D721Med (cell line): ENCODE measurements around the gene NTF4.
A peak's percentile ranks its signal among the peaks of the same experiment; 100 is the strongest.
"Not testable (repeated sequence)": the region's sequence is repeated elsewhere in the genome, so short reads cannot be mapped to it uniquely, and the experiment has no call there.

Source experiments
- DNase-seq: peaks from one replicate; pipeline ENCODE4 v3.0.0; 2011; ENCODE audit warnings: low spot score; ENCODE audit not compliant: insufficient read length
- FAIRE-seq: peaks from 2 replicates; lab custom pipeline; 2011; peaks lifted over from hg19 to GRCh38; lab: Jason Lieb, UNC
- TF ChIP-seq, protein P1 (sequence below): IDR thresholded peaks from 2 replicates; pipeline ENCODE4 v1.5.1; 2012; ENCODE audit warnings: mild to moderate bottlenecking, control low read depth; ENCODE audit not compliant: insufficient read depth; ENCODE audit errors: missing control alignments

The NTF4 gene

DNA sequence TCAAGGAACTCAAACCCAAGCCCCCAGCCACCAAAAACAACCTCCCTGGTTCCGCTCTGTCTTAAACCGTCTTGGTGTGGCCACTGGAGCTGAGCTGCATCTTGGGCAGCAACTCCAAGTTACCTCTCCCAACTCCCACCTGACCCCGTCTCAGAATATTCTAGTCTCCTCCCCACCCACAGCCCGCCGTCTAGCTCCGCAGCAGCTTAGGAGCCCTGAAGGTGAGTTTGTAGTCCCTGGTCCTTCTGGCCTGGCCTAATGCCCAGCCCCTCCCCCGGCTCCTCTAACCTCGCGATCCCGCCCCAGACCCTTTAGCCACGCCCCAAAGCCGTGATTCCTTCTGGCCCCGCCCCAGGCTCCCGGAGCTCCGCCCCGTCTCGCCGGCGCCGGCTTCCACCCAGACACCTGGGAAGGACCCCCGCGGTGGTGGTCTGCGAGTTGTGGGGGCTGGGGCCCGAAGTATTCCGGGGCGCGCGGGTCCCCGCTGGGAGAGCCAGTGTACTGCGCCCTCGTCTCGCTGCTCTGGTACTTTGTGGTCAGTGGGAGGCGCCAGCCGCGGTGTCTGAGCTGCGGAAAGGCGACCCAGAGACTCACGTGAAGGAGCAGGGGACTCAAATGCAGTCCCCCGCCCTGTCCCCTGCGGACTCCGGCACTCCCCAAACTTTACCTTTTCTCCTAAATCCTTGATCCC, 45.2 kb downstream of the NTF4 start:
- DNase-seq: peak; percentile 67
- TF ChIP-seq, protein P1, sequence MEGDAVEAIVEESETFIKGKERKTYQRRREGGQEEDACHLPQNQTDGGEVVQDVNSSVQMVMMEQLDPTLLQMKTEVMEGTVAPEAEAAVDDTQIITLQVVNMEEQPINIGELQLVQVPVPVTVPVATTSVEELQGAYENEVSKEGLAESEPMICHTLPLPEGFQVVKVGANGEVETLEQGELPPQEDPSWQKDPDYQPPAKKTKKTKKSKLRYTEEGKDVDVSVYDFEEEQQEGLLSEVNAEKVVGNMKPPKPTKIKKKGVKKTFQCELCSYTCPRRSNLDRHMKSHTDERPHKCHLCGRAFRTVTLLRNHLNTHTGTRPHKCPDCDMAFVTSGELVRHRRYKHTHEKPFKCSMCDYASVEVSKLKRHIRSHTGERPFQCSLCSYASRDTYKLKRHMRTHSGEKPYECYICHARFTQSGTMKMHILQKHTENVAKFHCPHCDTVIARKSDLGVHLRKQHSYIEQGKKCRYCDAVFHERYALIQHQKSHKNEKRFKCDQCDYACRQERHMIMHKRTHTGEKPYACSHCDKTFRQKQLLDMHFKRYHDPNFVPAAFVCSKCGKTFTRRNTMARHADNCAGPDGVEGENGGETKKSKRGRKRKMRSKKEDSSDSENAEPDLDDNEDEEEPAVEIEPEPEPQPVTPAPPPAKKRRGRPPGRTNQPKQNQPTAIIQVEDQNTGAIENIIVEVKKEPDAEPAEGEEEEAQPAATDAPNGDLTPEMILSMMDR: no peak

DNA sequence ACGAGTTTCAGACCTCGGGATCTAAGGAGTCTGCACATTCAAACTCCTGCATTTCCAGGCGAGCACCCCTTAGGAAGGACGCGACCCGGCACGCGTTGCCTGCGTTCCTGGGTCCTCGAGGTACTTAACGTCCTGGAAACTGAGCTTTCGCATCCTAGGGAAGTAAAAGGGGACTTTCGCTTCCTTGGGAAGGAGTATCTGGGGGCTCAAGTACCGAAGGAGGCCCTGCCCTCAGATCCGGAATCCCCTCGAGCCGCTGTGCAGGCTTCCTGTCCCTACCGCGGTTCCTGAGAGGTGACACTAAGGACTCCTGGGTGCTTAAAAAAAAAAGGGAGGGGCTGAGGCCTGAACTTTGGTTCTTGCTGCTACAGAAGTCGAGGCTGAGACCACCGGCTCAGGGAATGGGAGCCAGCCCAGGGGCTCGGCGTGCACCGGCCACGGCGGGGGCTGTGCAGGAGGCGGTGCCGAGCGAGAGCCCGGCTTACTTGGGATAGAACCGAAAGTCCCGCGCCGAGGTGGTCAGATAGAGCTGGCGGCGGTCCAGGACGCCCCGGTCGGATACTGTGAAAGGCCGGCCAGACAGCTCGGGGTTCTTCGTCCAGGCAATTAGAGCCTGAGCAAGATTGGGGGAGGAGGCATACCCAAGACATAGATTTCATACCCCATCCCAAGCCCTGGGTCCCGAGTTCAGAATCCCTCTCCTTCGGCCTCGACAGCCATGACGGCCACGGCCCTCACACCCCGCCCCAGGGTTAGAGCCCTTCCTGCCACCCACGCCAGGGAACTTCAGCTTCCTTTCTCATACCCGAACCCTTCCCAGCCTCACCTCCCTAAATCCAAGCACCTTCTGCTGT, 46.0 kb downstream of the NTF4 start:
- not testable (repeated sequence) for FAIRE-seq, DNase-seq

More for the DNA sequence above, 45.2 kb downstream of the NTF4 start:
- no peak for FAIRE-seq

DNA sequence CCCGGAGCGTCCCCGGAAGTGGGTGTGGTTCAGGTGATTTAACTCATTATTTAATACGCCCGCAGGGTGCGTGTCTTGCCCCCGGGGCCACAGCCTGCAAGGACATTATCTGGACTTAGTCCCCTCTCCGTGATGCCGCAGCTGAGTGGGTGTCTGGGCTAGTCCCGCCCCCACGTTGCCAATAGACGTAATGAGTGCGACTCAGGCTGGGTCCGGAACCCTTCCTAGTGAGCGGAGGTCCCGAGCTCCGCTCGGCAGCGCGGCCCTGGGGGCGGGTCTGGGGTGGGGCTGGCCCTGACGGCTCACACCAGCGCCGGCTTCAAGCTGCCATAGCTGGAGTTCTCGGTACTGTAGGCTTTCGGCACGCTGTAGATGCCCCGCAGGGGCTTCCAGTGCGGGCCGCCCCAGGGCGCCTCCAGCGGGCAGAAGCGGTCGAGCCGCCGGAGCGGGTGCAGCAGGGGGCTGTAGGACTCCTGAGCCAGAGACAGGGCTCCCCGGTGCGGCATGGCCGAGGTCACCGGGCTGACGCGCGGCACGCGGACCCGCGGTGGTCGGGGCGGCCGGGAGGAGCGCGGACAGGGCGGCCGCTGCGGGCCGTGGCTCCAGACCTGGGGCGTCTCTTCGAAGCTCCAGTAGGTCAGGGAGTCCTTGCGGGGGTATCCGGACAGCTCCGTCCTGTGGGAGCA, 46.8 kb downstream of the NTF4 start:
- FAIRE-seq (no peak), DNase-seq (no peak)
- TF ChIP-seq, protein P1: peak; percentile 27

DNA sequence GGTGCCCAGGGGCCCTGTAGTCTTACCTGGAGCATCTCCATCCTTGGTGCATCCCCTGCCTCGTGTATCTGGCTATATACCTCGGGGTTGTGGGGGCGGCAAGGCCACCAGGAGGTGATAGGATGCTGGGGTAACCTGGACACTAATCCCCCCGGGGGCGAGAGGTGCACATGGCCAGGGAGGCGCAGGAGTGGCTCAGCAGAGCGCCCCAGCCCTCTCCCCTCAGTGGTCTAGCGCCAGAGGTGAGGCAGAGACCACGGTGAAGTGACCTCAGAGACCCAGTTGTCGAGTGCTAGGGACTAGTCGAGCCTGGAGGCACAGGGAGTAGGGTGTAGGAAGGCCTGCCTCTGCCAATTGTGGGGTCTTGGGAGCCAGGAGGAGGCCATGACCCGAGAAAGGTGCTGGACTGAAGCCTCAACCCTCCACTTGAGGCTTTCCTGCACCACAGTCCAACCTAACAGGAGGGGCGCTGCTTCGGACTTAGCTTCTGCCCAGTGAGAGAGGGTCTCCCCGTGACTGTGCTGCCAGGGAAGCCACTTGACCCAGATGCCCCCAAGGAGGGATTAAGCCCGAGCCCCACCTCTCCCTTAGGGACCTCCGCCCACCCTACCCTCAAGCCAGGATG, 47.5 kb downstream of the NTF4 start, which contains the start of gene LHB:
LHB (minus strand) TSS at position 51 of the 625 bp plus-strand sequence; CDS start at position 41, 10 bp downstream.
- FAIRE-seq: no peak
- DNase-seq: no peak
- TF ChIP-seq, protein P1: no peak

DNA sequence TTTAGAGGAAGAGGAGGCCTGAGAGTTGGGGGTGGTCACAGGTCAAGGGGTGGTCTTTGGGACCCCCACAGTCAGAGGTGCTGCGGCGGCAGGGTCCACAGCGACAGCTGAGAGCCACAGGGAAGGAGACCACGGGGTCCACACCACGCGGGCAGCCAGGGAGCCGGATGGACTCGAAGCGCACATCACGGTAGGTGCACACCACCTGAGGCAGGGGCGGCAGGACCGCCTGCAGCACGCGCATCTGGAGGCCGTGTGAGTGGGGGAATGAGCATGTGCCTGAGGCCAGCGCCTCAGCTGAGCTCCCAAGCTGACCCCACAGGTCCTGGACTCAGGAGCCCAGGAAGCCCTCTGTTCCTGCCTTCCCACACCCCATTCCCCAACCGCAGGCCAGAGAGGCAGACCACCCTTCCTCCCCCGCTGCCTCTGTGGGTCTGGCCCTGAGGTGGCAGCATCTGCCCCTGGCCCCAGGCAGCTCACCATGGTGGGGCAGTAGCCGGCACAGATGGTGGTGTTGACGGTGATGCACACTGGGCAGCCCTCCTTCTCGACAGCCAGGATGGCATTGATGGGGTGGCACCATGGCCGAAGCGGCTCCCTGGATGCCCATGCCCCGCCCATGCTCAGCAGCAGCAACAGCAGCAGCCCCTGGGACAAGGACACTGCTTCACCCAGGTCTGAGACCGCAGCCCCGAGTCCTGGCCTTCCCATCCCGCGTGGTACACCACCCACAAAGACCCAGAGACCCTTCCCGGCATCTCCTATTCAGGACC, 48.4 kb downstream of the NTF4 start:
- no peak for DNase-seq
- TF ChIP-seq, protein P1: no peak
- FAIRE-seq: no peak

DNA sequence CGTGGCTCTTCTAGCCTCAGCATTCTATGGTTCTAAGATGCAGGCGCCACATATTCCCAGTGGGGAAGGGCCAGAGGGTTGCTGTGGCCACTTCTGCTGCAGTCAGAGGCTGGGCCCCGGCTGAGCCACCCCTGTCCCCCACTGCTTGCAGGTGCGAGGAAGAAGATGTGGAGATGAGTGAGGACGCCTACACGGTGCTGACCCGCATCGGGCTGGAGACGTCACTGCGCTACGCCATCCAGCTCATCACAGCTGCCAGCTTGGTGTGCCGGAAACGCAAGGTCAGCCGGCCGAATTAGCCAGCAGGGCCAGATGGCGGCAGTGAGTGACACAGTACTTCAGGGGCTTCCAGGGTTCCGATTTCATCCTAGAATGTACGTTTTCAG, 49.8 kb downstream of the NTF4 start:
- no peak for FAIRE-seq
- TF ChIP-seq, protein P1: no peak
- no peak for DNase-seq
